HG03097 (cell line): Measurements from ENCODE around the gene KIN.
"Not testable (repeated sequence)": the region's sequence is repeated elsewhere in the genome, so short reads cannot be mapped to it uniquely, and the experiment has no call there.

Experiments
- ATAC-seq: cut with Tn5 transposase; IDR thresholded peaks from one replicate; pipeline ENCODE4 v1.9.1; 2021; ENCODE audit not compliant: unreplicated experiment, low FRiP score

The KIN gene

GRCh38 chr10:7795605-7796004, 7.8 kb upstream of the KIN start:
- no peak for ATAC-seq

- no peak for ATAC-seq
Observed at GRCh38 chr10:7794251-7795026, 6.6 kb upstream of the KIN start.

DNA sequence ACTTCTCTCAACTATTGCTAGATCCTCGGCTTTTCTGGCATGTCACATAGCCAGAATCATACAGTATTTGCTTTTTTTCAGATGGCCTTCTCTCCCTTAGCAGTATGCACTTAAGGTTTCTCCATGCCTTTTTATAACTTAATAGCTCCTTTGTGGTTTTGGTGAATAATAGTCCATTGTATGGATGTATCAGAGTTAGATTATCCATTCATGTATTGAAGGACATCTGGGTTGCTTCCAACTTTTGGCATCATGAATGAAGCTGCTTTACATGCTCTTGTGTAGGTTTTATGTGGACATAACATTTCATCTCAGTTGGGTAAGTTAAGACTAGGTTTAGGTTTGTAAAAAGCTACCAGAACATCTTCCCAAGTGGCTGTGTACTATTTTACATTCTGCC, 4.7 kb upstream of the KIN start:
- no peak for ATAC-seq

DNA sequence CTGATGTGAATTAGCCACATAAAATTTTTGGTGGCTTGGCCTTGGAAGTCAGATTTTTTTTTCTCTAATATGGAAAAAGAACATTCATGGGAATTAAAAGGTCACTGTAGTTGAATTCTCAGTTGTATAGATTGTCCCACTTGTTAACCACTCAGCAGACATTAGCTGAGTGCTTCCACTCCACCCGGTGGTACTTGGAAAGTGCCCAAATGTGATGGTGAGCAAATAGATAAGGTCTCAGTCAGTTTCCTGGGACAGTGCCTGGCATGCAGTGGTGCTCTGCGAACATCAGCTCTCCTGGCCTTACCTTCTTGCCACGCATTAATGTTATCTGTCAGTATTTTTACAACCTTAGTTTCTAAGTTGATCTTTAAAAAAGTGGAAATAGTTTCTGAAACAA, 1.6 kb upstream of the KIN start:
- no peak for ATAC-seq

GRCh38 chr10:7788639-7789286, 970 bp upstream of the KIN start:
- ATAC-seq: no peak

DNA sequence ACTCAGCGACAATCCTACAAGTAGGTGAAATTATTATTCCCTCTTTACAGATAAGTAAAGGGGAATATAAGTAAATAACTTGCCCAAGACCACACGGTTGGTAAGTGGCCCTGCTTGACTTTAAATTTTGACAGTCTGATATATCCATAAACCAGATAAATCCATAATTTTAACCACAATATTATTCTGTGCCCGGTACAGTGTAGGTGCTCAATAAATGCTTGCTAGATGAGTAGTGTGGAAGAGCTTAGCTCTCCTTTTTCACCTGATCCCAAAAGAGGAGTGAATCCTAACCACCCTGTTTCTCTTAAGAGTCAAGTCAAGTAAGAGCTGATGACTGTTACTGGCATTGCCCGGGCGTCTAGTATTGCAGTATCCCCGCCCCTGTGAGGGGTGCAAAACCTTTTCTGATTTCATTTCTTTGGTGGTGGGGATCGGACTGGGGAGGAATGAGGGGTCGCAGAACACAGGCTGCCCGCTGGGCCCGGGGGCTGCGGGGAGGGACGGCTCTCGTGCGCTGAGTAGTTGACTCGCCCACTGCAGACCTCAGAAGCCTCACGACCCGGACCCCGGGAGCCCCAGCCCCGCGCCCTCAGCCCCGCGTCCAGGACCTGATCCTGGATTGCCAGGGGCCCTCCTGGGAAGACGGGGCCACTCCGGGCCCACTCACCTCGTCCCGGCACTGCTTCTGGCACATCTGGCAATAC, 490 bp downstream of the KIN start:
- no peak for ATAC-seq

- ATAC-seq: no peak
Observed at GRCh38 chr10:7786430-7786829, 1.4 kb downstream of the KIN start.

GRCh38 chr10:7782194-7782593, 5.6 kb downstream of the KIN start:
- not testable (repeated sequence) for ATAC-seq

DNA sequence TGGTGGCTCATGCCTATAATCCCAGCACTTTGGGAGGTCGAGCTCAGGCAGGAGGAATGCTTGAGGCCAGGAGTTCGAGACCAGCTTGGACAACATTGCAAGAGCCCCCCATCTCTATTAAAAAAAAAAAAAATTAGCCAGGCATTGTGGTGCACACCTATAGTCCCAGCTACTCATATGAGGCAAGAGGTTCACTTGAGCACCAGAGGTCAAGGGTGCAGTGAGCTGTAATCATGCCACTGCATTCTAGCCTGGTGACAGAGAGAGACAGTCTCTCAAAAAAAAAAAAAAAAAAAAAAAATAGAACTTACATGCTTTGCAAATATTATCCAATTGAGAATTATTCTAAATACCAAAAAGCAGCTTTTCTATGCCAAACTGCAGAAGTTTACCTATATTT, 11.0 kb downstream of the KIN start:
- no peak for ATAC-seq

GRCh38 chr10:7773845-7774801, 13.7 kb downstream of the KIN start:
- ATAC-seq: no peak

- no peak for ATAC-seq
Observed at GRCh38 chr10:7768417-7768816, 19.4 kb downstream of the KIN start.

DNA sequence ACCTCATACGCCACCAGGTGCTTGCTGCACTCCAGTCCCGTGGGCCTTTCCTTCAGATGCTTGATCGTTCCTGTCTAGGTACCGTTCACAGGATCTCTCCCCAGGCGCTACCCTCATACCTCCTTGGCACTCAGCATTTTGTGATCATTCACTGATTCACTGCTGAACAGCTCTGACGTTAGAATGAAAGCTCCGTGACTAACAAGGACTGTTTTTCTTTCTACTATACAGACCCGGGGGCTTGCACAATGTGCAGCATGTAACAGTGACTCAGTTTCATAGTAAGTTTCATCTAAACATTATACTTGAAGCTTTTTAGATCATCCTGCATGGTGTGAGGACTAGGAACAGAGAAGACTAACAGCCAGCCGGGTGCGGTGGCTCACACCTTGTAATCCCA, 20.6 kb downstream of the KIN start:
- ATAC-seq: no peak

- no peak for ATAC-seq
Observed at GRCh38 chr10:7766241-7766640, 21.6 kb downstream of the KIN start.

GRCh38 chr10:7763929-7764328, 23.9 kb downstream of the KIN start:
- ATAC-seq: no peak

- no peak for ATAC-seq
Observed at GRCh38 chr10:7756360-7756992, 31.3 kb downstream of the KIN start.

DNA sequence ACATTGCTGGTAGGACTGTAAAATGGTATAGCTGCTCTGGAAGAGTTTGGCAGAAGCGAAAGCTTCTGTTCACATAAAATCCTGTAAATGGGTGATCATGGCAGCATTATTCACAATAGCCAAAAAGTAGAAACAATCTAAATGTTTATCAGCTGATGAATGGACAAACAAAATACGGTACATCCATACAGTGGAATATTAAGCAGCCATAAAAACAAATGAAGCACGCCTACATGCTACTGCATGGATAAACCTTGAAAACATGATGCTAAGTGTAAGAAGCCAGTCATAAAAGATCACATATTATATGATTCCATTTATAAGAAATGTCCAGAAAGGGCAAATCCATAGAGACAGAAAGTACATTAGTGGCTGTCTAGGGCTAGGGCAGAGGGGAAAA, 32.7 kb downstream of the KIN start:
- ATAC-seq: no peak

- ATAC-seq: no peak
Observed at GRCh38 chr10:7752251-7752650, 35.5 kb downstream of the KIN start.

DNA sequence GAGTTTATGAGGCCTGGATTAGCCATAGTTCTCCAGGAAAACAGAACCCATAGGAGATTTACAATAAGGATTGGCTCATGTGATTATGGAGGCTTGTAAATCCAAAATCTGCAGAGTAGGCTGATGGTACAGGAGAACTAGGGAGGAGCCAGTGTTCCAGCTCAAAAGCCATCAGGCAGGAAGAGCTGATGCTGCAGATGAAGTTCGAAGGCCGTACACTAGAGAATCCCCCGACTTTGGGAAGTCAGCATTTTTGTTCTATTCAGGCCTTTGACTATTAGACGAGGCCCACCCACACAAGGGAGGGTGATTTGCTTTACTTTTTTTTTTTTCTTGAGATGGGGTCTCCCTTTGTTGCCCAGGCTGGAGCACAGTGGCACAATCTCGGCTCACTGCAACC, 37.6 kb downstream of the KIN start:
- ATAC-seq: no peak

GRCh38 chr10:7748637-7749036, 39.2 kb downstream of the KIN start:
- ATAC-seq: not testable (repeated sequence)

GRCh38 chr10:7744307-7744706, 43.5 kb downstream of the KIN start:
- ATAC-seq: no peak
